CD14-positive monocyte (primary cell): ENCODE results near the gene KIF21A. TPM values are rescaled to one million over a fixed set of nuclear protein-coding genes. Genes with fewer than 3 reads are reported as not detected.

ENCODE experiments used
- DNase-seq, 3 donors: peaks; one replicate each; pipeline ENCODE4 v3.0.0-alpha.2; 2011 to 2022
- H2AFZ ChIP-seq: 2 replicates; pipeline ENCODE4 v1.6.0; 2012; ENCODE audit warnings: mild to moderate bottlenecking, low read depth, low read length, inconsistent platforms; ENCODE audit not compliant: insufficient read depth, poor library complexity, severe bottlenecking
- H3K27ac ChIP-seq, 2 donors: 1 replicate in 1 of 2; 2 replicates in 1 of 2; pipeline ENCODE4 v1.5.1; 2012 to 2013; ENCODE audit warnings: low read length in 2 of 2, control low read depth in 1 of 2, inconsistent platforms in 1 of 2, low read depth in 1 of 2, mild to moderate bottlenecking in 1 of 2
- H3K27me3 ChIP-seq, 2 donors: one replicate each; pipeline versions ENCODE4 v1.6.0 to v1.6.1; 2011 to 2013; ENCODE audit warnings: low read length in 2 of 2; ENCODE audit not compliant: control insufficient read depth in 2 of 2, insufficient read depth in 2 of 2
- H3K36me3 ChIP-seq, 2 donors: replicated peaks in 1 of 2; 1 replicate in 1 of 2; 2 replicates in 1 of 2; pipeline versions ENCODE4 v1.5.1 to v1.6.1; 2012 to 2013; ENCODE audit warnings: low read length in 2 of 2, control low read depth in 1 of 2, inconsistent platforms in 1 of 2, mild to moderate bottlenecking in 1 of 2; ENCODE audit not compliant: insufficient read depth in 2 of 2, control insufficient read depth in 1 of 2
- H3K4me1 ChIP-seq, 2 donors: 1 replicate in 1 of 2; 2 replicates in 1 of 2; pipeline versions ENCODE4 v1.5.1 to v1.6.1; 2012 to 2013; ENCODE audit warnings: low read length in 2 of 2, control low read depth in 1 of 2, inconsistent platforms in 1 of 2, mild to moderate bottlenecking in 1 of 2, moderate library complexity in 1 of 2; ENCODE audit not compliant: insufficient read depth in 2 of 2, control insufficient read depth in 1 of 2
- H3K4me2 ChIP-seq: replicated peaks from 2 replicates; pipeline ENCODE3; 2012; ENCODE audit warnings: low read length, moderate library complexity, mild to moderate bottlenecking; ENCODE audit not compliant: poor library complexity, severe bottlenecking; ENCODE audit errors: extremely low read depth
- H3K4me3 ChIP-seq, 3 experiments: fragments of 200-600 bp in 1 of 3; sonication (generic) in 1 of 3; replicated peaks in 1 of 3; 1 replicate in 2 of 3; 2 replicates in 1 of 3; pipeline ENCODE4 v1.5.1; 2011 to 2013; ENCODE audit warnings: low read length in 3 of 3, mild to moderate bottlenecking in 3 of 3, control low read depth in 2 of 3, low read depth in 2 of 3, inconsistent platforms in 1 of 3, moderate library complexity in 1 of 3
- H3K79me2 ChIP-seq: 2 replicates; pipeline ENCODE4 v1.6.0; 2012; ENCODE audit warnings: mild to moderate bottlenecking, control low read depth, inconsistent platforms, low read length, moderate library complexity; ENCODE audit not compliant: insufficient read depth
- H3K9ac ChIP-seq: 2 replicates; pipeline ENCODE4 v1.6.0; 2017; ENCODE audit warnings: low read length, mild to moderate bottlenecking; ENCODE audit not compliant: insufficient read depth, poor library complexity, severe bottlenecking
- H3K9me3 ChIP-seq, 2 donors: replicated peaks in 1 of 2; 1 replicate in 1 of 2; 2 replicates in 1 of 2; pipeline versions ENCODE4 v1.5.1 to v1.6.1; 2012 to 2013; ENCODE audit warnings: low read length in 2 of 2, control low read depth in 1 of 2; ENCODE audit not compliant: control insufficient read depth in 1 of 2, insufficient read depth in 1 of 2
- H4K20me1 ChIP-seq: 2 replicates; pipeline ENCODE4 v1.6.0; 2012; ENCODE audit warnings: mild to moderate bottlenecking, low read length, control low read depth, moderate library complexity; ENCODE audit not compliant: insufficient read depth
- H3K27ac Mint-ChIP-seq, 7 donors: one replicate each; pipeline ENCODE4 v1.8.0; 2020; ENCODE audit warnings: mild to moderate bottlenecking in 7 of 7, mixed read lengths in 7 of 7, moderate library complexity in 6 of 7, inconsistent platforms in 2 of 7
- H3K27me3 Mint-ChIP-seq, 3 donors: one replicate each; pipeline ENCODE4 v1.8.0; 2021 to 2022; ENCODE audit warnings: low read depth in 3 of 3, mild to moderate bottlenecking in 3 of 3, mixed read lengths in 3 of 3, moderate library complexity in 3 of 3, inconsistent platforms in 1 of 3
- H3K36me3 Mint-ChIP-seq, 2 donors: one replicate each; pipeline ENCODE4 v1.8.0; 2020; ENCODE audit warnings: mixed read lengths in 2 of 2, inconsistent platforms in 1 of 2, mild to moderate bottlenecking in 1 of 2
- H3K4me1 Mint-ChIP-seq: one replicate; pipeline ENCODE4 v1.8.0; 2020; ENCODE audit warnings: mild to moderate bottlenecking, mixed read lengths
- H3K4me3 Mint-ChIP-seq, 2 donors: one replicate each; pipeline ENCODE4 v1.8.0; 2020; ENCODE audit warnings: mild to moderate bottlenecking in 2 of 2, mixed read lengths in 2 of 2, moderate library complexity in 1 of 2
- H3K9me3 Mint-ChIP-seq, 7 donors: one replicate each; pipeline ENCODE4 v1.8.0; 2020 to 2022; ENCODE audit warnings: mixed read lengths in 7 of 7, mild to moderate bottlenecking in 6 of 7, moderate library complexity in 6 of 7, inconsistent platforms in 2 of 7
- CTCF ChIP-seq: fragments of 200-600 bp; IDR thresholded peaks from one replicate; pipeline ENCODE4 v1.8.0; 2022; ENCODE audit warnings: antibody characterized with exemption, mild to moderate bottlenecking
- WGBS: methylation state at CpG from one replicate; pipeline ENCODE4 v1.1.5; 2013; ENCODE audit warnings: missing lambda C conversion rate; ENCODE audit not compliant: insufficient coverage; 5-methylcytosine and 5-hydroxymethylcytosine counted together
- intact Hi-C, 2 donors: fragments of 100-400 bp; cut with micrococcal nuclease; formaldehyde crosslinking; loops; one replicate each; pipeline versions ENCODE4 v1.15.0 to v1.15.1; 2023
- polyA plus RNA-seq, 3 donors: library from polyadenylated mRNA; depleted of rRNA in 1 of 3; unstranded in 2 of 3; stranded (reverse) in 1 of 3; fragments of 300-500 nt in 2 of 3; fragments of >200 nt in 1 of 3; fragmentation: Illumina TruSeq in 2 of 3; gene quantifications; 1 replicate in 2 of 3; 2 replicates in 1 of 3; pipeline ENCODE4 v1.2.3, GENCODE V29; 2012 to 2021

The KIF21A gene
- polyA plus RNA-seq, 3 donors: 0.03 to 0.05 TPM; not detected in 1

DNA sequence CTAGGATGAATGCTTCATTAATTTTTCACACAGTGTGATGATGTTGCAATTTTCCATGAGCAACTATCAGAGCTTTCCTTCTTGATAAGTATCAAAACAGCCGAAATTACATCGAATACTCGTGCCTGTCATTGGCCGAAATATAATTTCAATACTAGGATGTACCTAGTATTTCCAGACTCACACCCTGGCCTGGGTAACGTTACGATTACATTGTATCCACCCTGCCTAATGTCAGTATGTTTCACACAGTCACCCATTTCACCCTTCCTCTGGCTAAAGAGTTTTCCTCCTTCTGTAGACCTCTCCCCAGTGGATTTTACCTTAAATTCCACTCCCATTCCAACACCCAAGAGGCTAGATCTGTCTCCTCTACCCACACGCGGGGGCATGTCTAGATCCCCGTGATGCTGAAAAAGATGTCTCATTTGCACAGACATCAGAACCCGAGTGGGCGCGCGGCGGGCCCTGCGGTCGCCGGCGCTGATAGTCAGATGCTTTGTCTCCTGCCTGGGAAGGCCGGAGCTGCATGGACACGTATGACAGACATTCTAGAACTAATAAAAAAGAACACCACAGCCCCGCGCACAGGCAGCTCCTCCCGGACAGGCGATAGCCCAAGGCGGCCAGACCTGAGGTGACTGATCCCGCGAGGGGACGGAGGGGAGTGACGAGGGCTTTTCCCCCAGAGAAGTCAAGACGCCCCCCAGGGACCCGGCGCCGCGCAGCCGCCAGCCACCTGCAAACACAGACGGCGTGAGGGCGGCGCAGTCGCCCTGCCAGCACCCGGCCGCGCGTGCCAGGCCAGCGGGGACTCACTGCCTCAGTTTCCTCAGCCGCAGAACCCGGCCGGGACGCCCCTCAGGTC lies 723 bp downstream of the KIF21A start:
- H3K79me2 ChIP-seq: no peaks in the 10 kb centered on the region

More for the DNA sequence above, 723 bp downstream of the KIF21A start:
- no peaks in the 10 kb centered on the region for H3K36me3 ChIP-seq
- Mint-ChIP-seq H3K9me3 (peaks cover 0 to 5% (median 0%) of the 10 kb centered on the region in 7 donors), H3K27ac (peak overlapping the region in 2 of 7 donors; percentile 27 to 37), H3K36me3 (peaks cover 0 to 2% of the 10 kb centered on the region in 2 donors), H3K4me1 (peaks cover 15% of the 10 kb centered on the region), H3K4me3 (peak overlapping the region; percentile 85 to 91), H3K27me3 (peaks cover 20 to 39% (median 26%) of the 10 kb centered on the region in 3 donors)
- intact Hi-C loops: no loop called here
- H3K4me1 ChIP-seq: peaks cover 12 to 18% of the 10 kb centered on the region in 2 donors
- no peaks in the 10 kb centered on the region for H3K9me3 ChIP-seq
- H3K4me3 ChIP-seq: peak overlapping the region; percentile 20 to 77 (median 55)
- no peak for TF ChIP-seq CTCF
- WGBS: 1% methylated on average over 47 of the region's 49 CpGs
- H4K20me1 ChIP-seq: no peaks in the 10 kb centered on the region
- H3K4me2 ChIP-seq: peak overlapping the region; percentile 92
- peak in 1 of 3 donors; percentile 2 for DNase-seq
- no peak overlapping the region for H3K27ac ChIP-seq
- peaks cover 14 to 31% of the 10 kb centered on the region in 2 donors for H3K27me3 ChIP-seq
- H3K9ac ChIP-seq: peak overlapping the region; percentile 61
- peak overlapping the region; percentile 82 for H2AFZ ChIP-seq
